NOMO-1 treated with dmso at 0.1 percent for 144 hours (cell line): ENCODE data around the gene NLE1.

Experiments
- DNase-seq: peaks from one replicate; lab custom pipeline; 2025; ENCODE audit not compliant: unreplicated experiment; lab: John Stamatoyannopoulos, UW

Gene NLE1

DNA sequence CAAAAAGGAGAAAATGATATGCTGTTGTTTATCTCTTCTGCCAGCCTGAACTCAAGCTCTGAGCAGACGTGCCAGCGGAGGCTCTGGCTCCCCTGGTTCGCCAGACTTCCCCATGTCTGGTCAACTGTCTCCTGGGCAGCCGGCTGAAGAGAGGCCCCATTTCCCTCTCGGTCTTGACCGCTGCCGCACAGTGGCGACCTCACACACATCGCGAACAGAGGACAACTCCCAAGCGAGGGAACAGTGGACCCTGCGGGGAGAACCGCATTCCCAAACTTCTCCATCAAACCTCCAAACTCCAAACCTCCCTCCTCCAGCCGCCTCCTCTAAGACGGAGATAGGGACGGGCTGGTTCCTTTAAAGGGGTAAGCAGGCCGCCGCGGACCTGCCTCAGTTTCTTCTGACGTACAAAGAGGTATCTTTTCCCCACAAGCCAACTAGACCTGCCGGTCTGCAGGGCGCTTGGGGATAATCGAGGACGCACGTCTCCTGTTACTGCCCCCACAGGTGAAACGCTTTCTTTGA, 53.7 kb downstream of the NLE1 start:
- DNase-seq: peak; percentile 33

DNA sequence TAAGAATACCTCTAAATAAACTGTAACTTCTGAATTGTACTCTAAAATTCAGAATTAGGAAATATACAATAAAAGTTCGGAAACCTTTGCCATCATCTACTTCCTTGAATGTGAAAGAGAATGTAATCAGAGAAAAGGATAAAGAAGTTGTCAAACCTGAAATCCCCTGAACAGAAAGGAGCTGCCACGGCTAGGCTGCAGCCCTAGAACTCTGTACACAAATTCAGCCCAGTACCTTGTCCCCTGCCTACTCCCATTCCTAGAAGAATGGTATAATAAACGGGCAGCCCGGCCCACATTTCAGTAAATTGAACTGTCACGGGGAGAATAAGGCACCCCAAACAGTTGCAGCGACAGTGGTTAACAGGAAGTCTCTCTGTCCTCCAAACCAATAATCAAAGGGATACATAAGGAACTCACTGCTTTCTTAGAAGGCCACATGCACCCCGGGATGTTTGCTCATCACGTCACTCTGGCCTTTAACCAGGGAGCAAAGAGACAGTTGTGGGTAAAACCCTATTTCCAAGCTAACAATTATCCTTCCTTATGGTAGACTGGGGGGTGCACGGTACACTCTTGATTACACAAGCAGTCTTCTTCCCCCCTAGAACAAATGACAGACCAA, 54.3 kb downstream of the NLE1 start:
- no peak for DNase-seq

DNA sequence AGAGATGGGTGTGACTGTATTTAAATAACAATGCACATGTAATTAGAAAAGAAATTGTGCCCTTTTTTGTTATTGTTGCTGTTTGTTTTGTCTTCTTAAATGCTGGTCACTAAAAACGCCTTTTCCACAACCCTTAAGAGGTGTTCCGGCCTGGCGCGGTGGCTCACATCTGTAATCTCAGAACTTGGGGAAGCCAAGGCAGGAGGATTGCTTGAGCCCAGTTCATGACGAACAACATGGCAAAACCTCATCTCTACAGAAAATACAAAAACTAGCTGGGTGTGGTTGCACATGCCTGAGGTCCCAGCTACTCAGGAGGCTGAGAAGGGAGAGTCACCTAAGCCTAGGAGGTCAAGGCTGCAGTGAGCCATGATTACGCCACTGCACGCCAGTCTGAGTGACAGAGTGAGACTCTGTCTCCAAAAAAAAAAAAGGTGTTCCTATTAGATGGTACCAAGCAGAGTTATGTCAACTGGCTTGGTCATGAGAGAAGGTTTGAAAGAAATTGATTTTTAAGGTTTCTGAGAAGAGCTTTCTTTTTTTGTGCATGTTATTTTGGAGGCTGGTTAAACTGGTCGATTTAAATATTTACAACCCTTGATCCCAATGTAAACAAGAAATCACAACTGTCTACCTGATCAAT, 55.1 kb downstream of the NLE1 start:
- DNase-seq: no peak

DNA sequence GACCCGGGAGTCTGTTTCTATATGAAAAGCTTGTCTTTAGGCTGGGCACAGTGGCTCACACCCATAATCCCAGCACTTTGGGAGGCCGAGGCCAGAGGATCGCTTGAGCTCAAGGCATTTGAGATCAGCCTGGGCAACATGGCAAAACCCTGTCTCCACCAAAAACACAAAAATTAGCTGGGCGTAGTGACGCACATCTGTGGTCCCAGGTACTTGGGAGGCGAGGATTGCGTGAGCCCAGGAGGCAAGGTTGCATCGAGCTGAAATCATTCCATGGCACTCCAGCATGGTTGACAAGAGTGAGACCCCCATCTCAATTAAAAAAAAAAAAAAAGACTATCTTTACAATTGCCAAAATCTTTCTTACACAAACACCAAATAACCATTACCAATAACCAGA, 55.9 kb downstream of the NLE1 start:
- no peak for DNase-seq

DNA sequence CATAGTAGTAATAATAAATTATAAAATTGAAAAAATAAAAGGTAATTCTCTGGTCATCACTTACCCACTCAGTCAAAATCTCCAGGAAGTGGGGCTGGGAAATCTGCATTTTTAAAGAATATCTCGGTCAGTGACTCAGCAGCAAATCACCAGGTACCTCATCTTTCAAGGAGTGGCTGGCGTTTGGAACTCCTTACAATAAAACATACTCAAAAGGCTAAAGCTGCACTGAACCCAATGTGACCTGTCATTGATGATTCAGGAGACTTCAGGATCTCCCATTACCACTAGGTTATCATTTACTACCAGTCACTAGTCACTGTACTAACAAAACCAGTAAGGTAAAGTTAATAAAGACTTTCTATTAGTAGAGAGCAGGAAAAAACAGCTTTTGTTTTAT, 57.1 kb downstream of the NLE1 start:
- DNase-seq: no peak

DNA sequence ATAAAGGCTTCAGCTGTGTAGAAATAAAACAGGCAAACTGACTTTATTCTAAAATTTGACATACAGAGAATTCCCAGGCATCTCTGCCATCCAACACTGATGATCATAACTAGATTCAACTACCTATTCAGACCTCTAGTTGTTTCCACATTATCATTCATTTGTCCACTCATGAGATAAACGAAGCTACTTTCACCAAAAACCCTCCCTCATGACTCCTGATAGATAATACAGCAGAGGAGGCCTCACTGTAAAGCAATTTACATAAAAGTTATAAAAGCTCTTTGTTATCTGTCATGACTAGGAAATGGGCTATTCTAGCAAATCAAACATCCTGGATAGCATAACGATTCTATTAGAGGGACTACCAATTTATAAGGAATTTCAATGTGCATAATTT, 59.0 kb downstream of the NLE1 start:
- no peak for DNase-seq

DNA sequence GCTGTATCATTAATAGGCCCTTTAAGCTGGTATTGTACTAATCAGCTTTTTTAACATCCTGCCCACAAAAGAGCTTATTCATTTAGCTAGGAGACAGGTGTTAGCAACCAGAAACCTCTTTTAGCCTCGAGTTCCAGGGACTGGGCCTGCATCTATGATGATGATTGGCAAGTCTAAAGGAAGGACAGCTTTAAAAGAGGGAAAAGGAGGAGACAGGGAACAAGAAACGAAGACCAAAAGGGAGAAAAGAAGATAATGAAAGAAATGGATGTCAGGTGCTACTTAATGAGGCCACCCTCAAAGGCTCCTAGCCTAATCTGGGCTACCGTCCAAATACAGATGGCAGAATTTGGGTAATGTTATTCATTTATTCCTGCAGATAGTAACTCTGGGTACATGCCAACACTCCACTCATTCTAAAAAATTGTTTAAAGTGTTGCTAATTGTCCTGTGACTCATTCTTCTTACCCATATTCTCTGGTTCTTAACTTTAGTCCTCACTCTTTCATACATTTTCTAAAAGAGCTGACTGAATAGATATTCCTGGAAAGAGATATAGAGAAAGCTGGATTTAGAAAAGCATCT, 59.9 kb downstream of the NLE1 start:
- no peak for DNase-seq

DNA sequence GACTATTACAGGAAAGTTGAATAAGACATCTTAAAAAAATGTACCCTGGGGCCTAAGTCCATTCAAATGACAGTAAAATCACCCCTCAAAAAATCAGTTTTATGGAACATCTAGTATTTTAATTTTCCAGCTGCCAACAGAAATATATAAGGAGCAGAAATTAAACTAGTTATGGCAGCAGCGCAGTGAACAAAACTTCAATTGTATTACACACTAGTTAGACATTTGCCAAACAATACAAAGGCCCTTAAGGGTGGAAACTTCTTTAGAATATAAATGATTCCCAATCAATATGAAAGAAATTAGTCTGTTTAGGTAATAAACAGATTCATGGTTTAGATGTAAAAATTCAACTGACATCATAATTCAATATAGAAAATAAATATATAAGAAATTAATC, 60.5 kb downstream of the NLE1 start:
- no peak for DNase-seq

DNA sequence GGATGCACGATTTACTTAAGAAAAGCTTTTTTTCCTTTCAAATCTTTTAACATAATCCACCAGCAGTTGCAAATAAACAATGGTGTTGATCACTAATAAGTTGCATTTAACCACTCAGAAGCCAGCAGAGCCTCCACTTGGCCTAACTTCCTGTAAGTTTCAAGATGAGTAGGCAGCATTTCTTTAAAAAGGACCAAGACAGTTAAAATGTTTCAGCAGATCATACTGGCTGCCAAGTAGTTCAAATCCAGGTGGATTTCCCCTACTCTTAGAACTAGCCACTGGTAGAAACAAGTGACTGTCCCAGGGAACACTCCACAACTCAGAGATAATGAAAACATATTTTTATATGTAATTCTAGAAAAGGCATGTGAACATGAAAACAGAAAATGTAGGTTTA, 61.6 kb downstream of the NLE1 start:
- no peak for DNase-seq

DNA sequence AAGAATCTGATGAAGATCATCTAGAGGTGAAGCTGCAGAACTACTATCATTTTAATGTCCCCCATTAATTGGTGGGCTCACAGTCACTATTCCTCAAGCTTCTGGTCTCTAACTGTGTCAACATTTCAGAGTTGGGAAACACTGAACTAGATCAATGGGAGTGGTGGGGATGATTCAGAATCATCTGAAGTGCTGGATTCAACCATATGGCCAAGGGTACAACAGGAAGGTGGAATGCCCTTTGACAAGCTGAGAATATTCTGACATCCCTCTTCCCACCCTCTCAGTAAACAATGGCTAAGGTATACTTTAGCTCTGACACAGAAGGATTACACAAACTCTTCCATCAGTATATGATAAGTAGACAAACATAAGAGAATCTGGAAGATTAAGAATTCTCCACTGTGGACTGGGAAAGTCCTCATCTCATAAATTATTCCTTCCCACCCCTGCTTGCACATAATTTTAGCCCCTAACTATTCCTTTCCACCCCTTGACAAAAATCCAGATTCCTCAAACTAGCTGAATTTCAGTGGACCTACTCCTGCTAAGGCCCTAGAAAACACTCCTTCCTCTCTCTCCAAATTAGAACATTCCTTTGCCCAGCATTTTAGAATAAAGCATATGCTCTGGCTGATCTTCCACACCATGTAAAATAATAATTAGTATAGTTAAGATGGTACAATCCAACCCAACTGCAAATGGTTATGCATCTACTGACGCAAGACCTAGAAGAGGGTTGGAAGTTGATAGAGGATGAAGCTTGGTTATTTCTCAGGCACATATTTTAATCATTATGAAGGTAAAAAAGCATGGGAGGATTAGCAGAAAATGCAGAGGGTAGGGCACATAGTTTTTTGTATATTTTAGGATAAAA, 62.3 kb downstream of the NLE1 start:
- DNase-seq: no peak
